ENCODE results near the gene ATOSB.
"Not testable (repeated sequence)": the region's sequence is repeated elsewhere in the genome, so short reads cannot be mapped to it uniquely, and the experiment has no call there.

GRCh38 chr9:35147941-35148563, 32.4 kb upstream of the ATOSB start:
- TF ChIP-seq CTCF (IDR thresholded peaks at IDR 0.05; ENCODE audit: control extremely low read depth in 1 of 3, insufficient read depth in 1 of 3, low read depth in 1 of 3, low read length in 3 of 3); POLR2A (IDR thresholded peaks at IDR 0.05; ENCODE audit: control extremely low read depth in 1 of 2, low read depth in 2 of 2, low read length in 2 of 2); CREB1 (IDR thresholded peaks at IDR 0.05); BRCA1 (IDR thresholded peaks at IDR 0.05; ENCODE audit: low read depth, low read length): not testable (repeated sequence)

All from H1 (cell line).